ENCODE results near the gene SLC2A4RG. TPM values are rescaled to one million over a fixed set of nuclear protein-coding genes. Genes with fewer than 3 reads are reported as not detected.

The SLC2A4RG gene
- total and polyA plus RNA-seq, 2 experiments from 2014 or later, result 21.3 to 63.9 TPM

DNA sequence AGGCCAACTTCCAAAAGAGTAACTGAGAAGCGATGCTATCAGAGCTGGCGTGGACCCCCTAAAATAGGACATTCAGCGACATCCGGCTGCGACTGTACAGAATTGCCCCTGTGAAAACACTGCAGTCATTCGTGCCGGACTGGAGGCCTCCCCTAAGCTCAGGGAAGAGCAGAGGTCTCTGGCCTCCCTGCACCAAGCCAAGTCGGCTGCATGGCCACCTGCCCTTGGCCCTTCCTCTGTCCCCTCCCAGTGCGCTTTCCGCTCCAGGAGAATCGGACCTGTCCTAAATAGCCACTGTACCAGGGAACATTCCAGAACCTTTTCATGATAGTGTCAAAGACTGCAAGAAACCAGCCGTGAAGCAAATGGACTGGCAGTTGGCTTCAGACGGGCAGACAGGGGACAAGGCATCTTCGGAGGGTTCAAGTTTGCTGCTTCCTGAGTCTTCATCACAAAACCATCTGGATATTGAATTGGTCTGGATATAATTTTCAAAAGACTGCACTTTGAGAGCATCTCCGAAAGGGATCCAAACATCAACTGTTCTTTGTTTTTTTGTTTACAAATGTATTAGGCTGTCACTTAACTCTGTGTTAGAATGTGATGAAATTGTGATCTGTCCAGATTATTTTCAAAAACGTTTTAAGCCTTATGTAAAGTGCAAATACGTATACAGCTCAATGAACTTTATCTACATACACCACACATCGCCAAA, 16.5 kb downstream of the SLC2A4RG start:
- WGBS, 2 experiments (ENCODE audit: low coverage in 1 of 2, low lambda C conversion rate in 2 of 2, missing lambda C conversion rate in 2 of 2), result 77 to 78% methylated on average over 18 of the region's 18 CpGs
- Histone ChIP-seq H3K27ac (no peak overlapping the region), H3K79me2 (ENCODE audit: insufficient read depth) (no peaks in the 10 kb centered on the region), H3K9ac (no peak overlapping the region), H3K36me3 (ENCODE audit: low read depth) (no peaks in the 10 kb centered on the region), H3F3A (ENCODE audit: insufficient read depth) (no peaks in the 10 kb centered on the region), H3K4me2 (ENCODE audit: unreplicated experiment) (no peak overlapping the region), H2AFZ (no peak overlapping the region), H3K4me1 (ENCODE audit: insufficient read depth) (no peaks in the 10 kb centered on the region), H3K9me2 (ENCODE audit: insufficient read depth) (no peaks in the 10 kb centered on the region), H3K27me3 (replicated peaks; ENCODE audit: insufficient read depth) (no peaks in the 10 kb centered on the region), H4K20me1 (ENCODE audit: insufficient read depth) (no peaks in the 10 kb centered on the region), H3K9me3 (ENCODE audit: low read depth) (no peaks in the 10 kb centered on the region), H3K4me3 (no peak overlapping the region)
- no peak for DNase-seq
- in situ Hi-C loops (cut with MboI), result no loop called here
- TF ChIP-seq EZH2 (IDR thresholded peaks at IDR 0.05; ENCODE audit: insufficient read depth, poor library complexity, severe bottlenecking) (no peak), EZH2phosphoT487 (IDR thresholded peaks at IDR 0.05; ENCODE audit: insufficient read depth, low read depth) (no peak)

DNA sequence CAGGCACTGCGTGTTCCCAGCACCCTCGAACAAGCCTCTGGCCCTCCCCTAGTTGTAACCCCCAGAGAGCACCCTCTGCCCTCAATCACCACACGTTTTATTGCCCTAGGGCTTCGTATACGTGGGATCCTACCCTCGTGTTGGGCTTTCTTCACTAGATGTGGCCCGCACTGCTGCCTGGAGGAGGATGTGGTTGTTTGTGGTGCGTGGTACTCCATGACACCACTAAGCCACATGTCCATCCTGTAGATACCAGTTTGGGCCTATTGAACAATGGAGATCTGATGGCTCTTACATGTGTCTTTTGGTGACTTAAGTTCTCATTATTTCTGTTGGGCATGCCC, 17.0 kb downstream of the SLC2A4RG start:
- Histone ChIP-seq H3K27ac (no peak overlapping the region), H3K4me1 (ENCODE audit: insufficient read depth) (no peaks in the 10 kb centered on the region), H3K36me3 (ENCODE audit: low read depth) (no peaks in the 10 kb centered on the region), H3K79me2 (ENCODE audit: insufficient read depth) (no peaks in the 10 kb centered on the region), H3K9me2 (ENCODE audit: insufficient read depth) (no peaks in the 10 kb centered on the region), H3K9ac (no peak overlapping the region), H3F3A (ENCODE audit: insufficient read depth) (no peaks in the 10 kb centered on the region), H3K9me3 (ENCODE audit: low read depth) (no peaks in the 10 kb centered on the region), H3K27me3 (replicated peaks; ENCODE audit: insufficient read depth) (no peaks in the 10 kb centered on the region), H2AFZ (no peak overlapping the region), H3K4me3 (no peak overlapping the region), H4K20me1 (ENCODE audit: insufficient read depth) (no peaks in the 10 kb centered on the region), H3K4me2 (ENCODE audit: unreplicated experiment) (no peak overlapping the region)
- 51 to 54% methylated on average over 8 of the region's 8 CpGs for WGBS, 2 experiments (ENCODE audit: low coverage in 1 of 2, low lambda C conversion rate in 2 of 2, missing lambda C conversion rate in 2 of 2)
- TF ChIP-seq EZH2 (IDR thresholded peaks at IDR 0.05; ENCODE audit: insufficient read depth, poor library complexity, severe bottlenecking) (no peak), EZH2phosphoT487 (IDR thresholded peaks at IDR 0.05; ENCODE audit: insufficient read depth, low read depth) (no peak)
- in situ Hi-C loops (cut with MboI), result no loop called here
- DNase-seq, result no peak

DNA sequence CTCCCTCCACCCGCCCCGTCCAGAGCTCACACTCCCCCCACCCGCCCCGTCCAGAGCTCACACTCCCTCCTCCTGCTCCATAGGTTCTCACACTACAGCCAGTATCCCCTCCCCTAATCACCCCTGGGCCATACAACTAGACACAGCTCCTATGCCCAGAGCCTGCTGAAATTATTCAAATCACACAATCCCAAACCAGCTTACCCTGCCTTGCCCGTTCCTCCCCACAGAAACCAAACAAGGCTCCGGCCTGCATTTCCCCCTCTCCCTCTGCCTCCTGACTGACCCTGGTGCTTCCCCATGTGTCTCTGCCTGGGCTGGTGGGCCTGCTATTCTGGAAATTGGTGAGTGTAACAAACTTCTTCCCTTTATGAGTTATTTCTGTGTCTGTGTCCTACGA, 18.6 kb downstream of the SLC2A4RG start:
- H3K4me2 ChIP-seq (ENCODE audit: unreplicated experiment), result no peak overlapping the region
- H3K4me1 ChIP-seq (ENCODE audit: insufficient read depth), result no peaks in the 10 kb centered on the region
- WGBS, 2 experiments (ENCODE audit: low coverage in 1 of 2, low lambda C conversion rate in 2 of 2, missing lambda C conversion rate in 2 of 2), result 83 to 86% methylated on average over 3 to 7 of the region's 7 CpGs
- no peak overlapping the region for H2AFZ ChIP-seq
- H3K79me2 ChIP-seq (ENCODE audit: insufficient read depth), result no peaks in the 10 kb centered on the region
- no peaks in the 10 kb centered on the region for H3K36me3 ChIP-seq (ENCODE audit: low read depth)
- no peaks in the 10 kb centered on the region for H3K9me2 ChIP-seq (ENCODE audit: insufficient read depth)
- no peak for DNase-seq
- no peaks in the 10 kb centered on the region for H3F3A ChIP-seq (ENCODE audit: insufficient read depth)
- H3K27me3 ChIP-seq (replicated peaks; ENCODE audit: insufficient read depth), result no peaks in the 10 kb centered on the region
- H3K9ac ChIP-seq, result no peak overlapping the region
- in situ Hi-C loops (cut with MboI), result no loop called here
- no peak for TF ChIP-seq EZH2 (IDR thresholded peaks at IDR 0.05; ENCODE audit: insufficient read depth, poor library complexity, severe bottlenecking)
- no peak for TF ChIP-seq EZH2phosphoT487 (IDR thresholded peaks at IDR 0.05; ENCODE audit: insufficient read depth, low read depth)
- H3K4me3 ChIP-seq, result no peak overlapping the region
- H4K20me1 ChIP-seq (ENCODE audit: insufficient read depth), result no peaks in the 10 kb centered on the region
- no peak overlapping the region for H3K27ac ChIP-seq
- H3K9me3 ChIP-seq (ENCODE audit: low read depth), result no peaks in the 10 kb centered on the region

DNA sequence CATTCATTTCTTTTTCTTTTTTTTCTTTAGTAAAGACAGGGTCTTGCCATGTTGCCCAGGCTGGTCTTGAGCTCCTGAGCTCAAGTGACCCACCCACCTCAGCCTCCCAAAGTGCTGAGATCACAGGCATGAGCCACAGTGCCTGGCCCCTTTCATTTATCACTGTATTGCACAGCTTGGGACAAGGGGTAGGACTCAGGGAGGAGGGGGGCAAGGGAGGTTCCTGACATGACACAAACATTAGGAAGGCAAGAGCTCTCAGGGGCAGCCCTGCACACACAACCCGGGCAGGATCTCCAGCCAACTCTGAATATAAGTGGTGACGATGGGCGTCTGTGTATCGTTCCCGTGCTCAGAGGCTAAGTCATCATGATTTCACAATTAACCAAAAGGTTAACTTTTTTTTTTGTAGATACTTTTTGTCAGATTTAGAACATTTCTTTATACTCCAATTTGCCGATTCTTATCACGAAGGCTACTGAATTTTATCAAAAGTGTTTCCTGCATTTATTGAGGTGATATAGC, 19.9 kb downstream of the SLC2A4RG start:
- H3K4me2 ChIP-seq (ENCODE audit: unreplicated experiment), result no peak overlapping the region
- H3K9me3 ChIP-seq (ENCODE audit: low read depth), result no peaks in the 10 kb centered on the region
- in situ Hi-C loops (cut with MboI), result no loop called here
- no peaks in the 10 kb centered on the region for H3K79me2 ChIP-seq (ENCODE audit: insufficient read depth)
- no peak overlapping the region for H3K9ac ChIP-seq
- H3K9me2 ChIP-seq (ENCODE audit: insufficient read depth), result no peaks in the 10 kb centered on the region
- H3K4me1 ChIP-seq (ENCODE audit: insufficient read depth), result no peaks in the 10 kb centered on the region
- H3K27ac ChIP-seq, result no peak overlapping the region
- no peaks in the 10 kb centered on the region for H3K27me3 ChIP-seq (replicated peaks; ENCODE audit: insufficient read depth)
- TF ChIP-seq EZH2 (IDR thresholded peaks at IDR 0.05; ENCODE audit: insufficient read depth, poor library complexity, severe bottlenecking) (no peak), EZH2phosphoT487 (IDR thresholded peaks at IDR 0.05; ENCODE audit: insufficient read depth, low read depth) (no peak)
- DNase-seq, result no peak
- no peaks in the 10 kb centered on the region for H3F3A ChIP-seq (ENCODE audit: insufficient read depth)
- H3K36me3 ChIP-seq (ENCODE audit: low read depth), result no peaks in the 10 kb centered on the region
- no peak overlapping the region for H3K4me3 ChIP-seq
- no peaks in the 10 kb centered on the region for H4K20me1 ChIP-seq (ENCODE audit: insufficient read depth)
- 87 to 93% methylated on average over 7 of the region's 7 CpGs for WGBS, 2 experiments (ENCODE audit: low coverage in 1 of 2, low lambda C conversion rate in 2 of 2, missing lambda C conversion rate in 2 of 2)
- no peak overlapping the region for H2AFZ ChIP-seq

All from GM23248 (cell line).